ENCODE results near the gene DIP2B. TPM values are rescaled to one million over a fixed set of nuclear protein-coding genes. Genes with fewer than 3 reads are reported as not detected.

Gene DIP2B
- total and polyA plus RNA-seq, 2 of the 13 experiments (the other 11 are each of a cell fraction or from before 2014, with no cell fraction given) = 32.1 to 35.8 TPM

DNA sequence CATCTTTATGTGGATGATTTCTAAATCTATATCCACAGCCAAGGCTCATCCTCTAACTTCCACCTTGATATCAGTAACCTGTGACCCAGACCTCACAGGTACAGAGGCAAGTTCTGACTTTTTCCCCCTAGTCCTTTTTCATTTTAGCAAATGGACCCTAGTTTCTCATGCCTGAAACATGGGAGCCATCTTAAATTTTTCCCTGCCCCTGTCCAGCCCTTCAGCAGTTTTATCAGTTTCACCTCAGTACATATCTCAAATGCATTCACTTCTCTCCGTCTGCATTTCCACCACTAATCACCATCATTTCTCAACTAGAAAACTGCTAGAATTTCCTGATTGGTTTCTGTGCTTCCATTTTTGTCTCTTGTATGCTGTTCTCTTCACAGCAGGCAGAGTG lies 79.3 kb downstream of the DIP2B start (continued):
- TF ChIP-seq STAT6 (CRISPR knock-in tag; IDR thresholded peaks at IDR 0.05; ENCODE audit: borderline replicate concordance) = no peak
- no peak for TF ChIP-seq NCOA1 (CRISPR knock-in tag; IDR thresholded peaks at IDR 0.05)
- TF ChIP-seq, protein P1, sequence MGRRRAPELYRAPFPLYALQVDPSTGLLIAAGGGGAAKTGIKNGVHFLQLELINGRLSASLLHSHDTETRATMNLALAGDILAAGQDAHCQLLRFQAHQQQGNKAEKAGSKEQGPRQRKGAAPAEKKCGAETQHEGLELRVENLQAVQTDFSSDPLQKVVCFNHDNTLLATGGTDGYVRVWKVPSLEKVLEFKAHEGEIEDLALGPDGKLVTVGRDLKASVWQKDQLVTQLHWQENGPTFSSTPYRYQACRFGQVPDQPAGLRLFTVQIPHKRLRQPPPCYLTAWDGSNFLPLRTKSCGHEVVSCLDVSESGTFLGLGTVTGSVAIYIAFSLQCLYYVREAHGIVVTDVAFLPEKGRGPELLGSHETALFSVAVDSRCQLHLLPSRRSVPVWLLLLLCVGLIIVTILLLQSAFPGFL (CRISPR knock-in tag; IDR thresholded peaks at IDR 0.05) = no peak

- no peak for FAIRE-seq
- Histone ChIP-seq H3K4me2 (ENCODE audit: low read depth, low read length) (no peak overlapping the region), H3K36me3 (replicated peaks in 1 of 2; ENCODE audit: control insufficient read depth in 1 of 2, insufficient read depth in 2 of 2, low read length in 2 of 2) (no peaks in the 10 kb centered on the region), H3K79me2 (ENCODE audit: insufficient read depth, low read length) (peaks cover 79% of the 10 kb centered on the region), H3K9me3 (ENCODE audit: low read length) (no peaks in the 10 kb centered on the region), H2AFZ (ENCODE audit: low read length) (no peak overlapping the region), H3K9ac (ENCODE audit: insufficient read depth, low read depth, low read length) (no peak overlapping the region), H3K4me3 (replicated peaks in 1 of 3; ENCODE audit: insufficient read depth in 1 of 3, low read depth in 2 of 3, low read length in 3 of 3) (no peak overlapping the region), H3K27me3 (ENCODE audit: control insufficient read depth in 1 of 2, insufficient read depth in 2 of 2, low read length in 2 of 2) (no peaks in the 10 kb centered on the region), H4K20me1 (ENCODE audit: insufficient read depth, low read length) (peaks cover 5% of the 10 kb centered on the region; the same call in 1 of the 2 replicates), H3K27ac (ENCODE audit: extremely low read length, insufficient read depth, low read length) (no peak overlapping the region), H3K4me1 (ENCODE audit: insufficient read depth, low read length) (peaks cover 7% of the 10 kb centered on the region; the same call in 1 of the 2 replicates)
- POLR2A ChIA-PET = no interaction called here
- CTCF ChIA-PET (ENCODE audit: low intra/inter-chr PET ratio, low total read pairs) = no interaction called here
- 92% methylated on average over 8 of the region's 8 CpGs for WGBS (ENCODE audit: low lambda C conversion rate)
- in situ Hi-C loops (cut with HindIII; ENCODE audit: extremely low pct_ligation_motif_present, low pct_unique_long_range_greater_than_20kb) (no loop called here), intact Hi-C loops (cut with micrococcal nuclease; ENCODE audit: unreplicated experiment) (no loop called here)
- DNase-seq (ENCODE audit: low spot score) = no peak
- no peak for ATAC-seq
- no TSS peak for BruUV-seq (replicated peaks)
- TF ChIP-seq ZNF121 (CRISPR knock-in tag; IDR thresholded peaks at IDR 0.05) (peak; percentile 47; the same call in 1 of the 2 replicates), NFRKB (IDR thresholded peaks at IDR 0.05) (no peak)
- TF ChIP-seq, protein P2, sequence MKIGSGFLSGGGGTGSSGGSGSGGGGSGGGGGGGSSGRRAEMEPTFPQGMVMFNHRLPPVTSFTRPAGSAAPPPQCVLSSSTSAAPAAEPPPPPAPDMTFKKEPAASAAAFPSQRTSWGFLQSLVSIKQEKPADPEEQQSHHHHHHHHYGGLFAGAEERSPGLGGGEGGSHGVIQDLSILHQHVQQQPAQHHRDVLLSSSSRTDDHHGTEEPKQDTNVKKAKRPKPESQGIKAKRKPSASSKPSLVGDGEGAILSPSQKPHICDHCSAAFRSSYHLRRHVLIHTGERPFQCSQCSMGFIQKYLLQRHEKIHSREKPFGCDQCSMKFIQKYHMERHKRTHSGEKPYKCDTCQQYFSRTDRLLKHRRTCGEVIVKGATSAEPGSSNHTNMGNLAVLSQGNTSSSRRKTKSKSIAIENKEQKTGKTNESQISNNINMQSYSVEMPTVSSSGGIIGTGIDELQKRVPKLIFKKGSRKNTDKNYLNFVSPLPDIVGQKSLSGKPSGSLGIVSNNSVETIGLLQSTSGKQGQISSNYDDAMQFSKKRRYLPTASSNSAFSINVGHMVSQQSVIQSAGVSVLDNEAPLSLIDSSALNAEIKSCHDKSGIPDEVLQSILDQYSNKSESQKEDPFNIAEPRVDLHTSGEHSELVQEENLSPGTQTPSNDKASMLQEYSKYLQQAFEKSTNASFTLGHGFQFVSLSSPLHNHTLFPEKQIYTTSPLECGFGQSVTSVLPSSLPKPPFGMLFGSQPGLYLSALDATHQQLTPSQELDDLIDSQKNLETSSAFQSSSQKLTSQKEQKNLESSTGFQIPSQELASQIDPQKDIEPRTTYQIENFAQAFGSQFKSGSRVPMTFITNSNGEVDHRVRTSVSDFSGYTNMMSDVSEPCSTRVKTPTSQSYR (CRISPR knock-in tag; IDR thresholded peaks at IDR 0.05; ENCODE audit: borderline replicate concordance) = no peak
- TF ChIP-seq, protein P3, sequence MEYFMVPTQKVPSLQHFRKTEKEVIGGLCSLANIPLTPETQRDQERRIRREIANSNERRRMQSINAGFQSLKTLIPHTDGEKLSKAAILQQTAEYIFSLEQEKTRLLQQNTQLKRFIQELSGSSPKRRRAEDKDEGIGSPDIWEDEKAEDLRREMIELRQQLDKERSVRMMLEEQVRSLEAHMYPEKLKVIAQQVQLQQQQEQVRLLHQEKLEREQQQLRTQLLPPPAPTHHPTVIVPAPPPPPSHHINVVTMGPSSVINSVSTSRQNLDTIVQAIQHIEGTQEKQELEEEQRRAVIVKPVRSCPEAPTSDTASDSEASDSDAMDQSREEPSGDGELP (IDR thresholded peaks at IDR 0.05; ENCODE audit: borderline replicate concordance, low read depth) = no peak
Observed at GRCh38 chr12:50589650-50590435, 85.1 kb downstream of the DIP2B start.
